IMR-90 (cell line): ENCODE data around the gene AURKA. TPM values are rescaled to one million over a fixed set of nuclear protein-coding genes. Genes with fewer than 3 reads are reported as not detected.

Experiments used
- ATAC-seq: fragments of 200-7000 bp; cut with Tn5 transposase; 2 replicates; pipeline ENCODE4 v1.9.1; 2020; ENCODE audit warnings: low read depth, mild to moderate bottlenecking, moderate library complexity
- BruUV-seq: library from RNA; stranded (reverse); fragments of 400-500 nt; replicated peaks from 2 replicates; lab custom pipeline; 2021; lab: Mats Ljungman, UMichigan
- CTCF ChIA-PET: fragments of 300-600 bp; formaldehyde crosslinking; extraction: SDS; loops from one replicate; lab custom pipeline; 2021; ENCODE audit warnings: antibody characterized with exemption; lab: Yijun Ruan, JAX
- POLR2A ChIA-PET: fragments of 300-600 bp; sonication (Branson Sonifier 250); formaldehyde crosslinking; loops from one replicate; lab custom pipeline; 2022; ENCODE audit warnings: antibody characterized with exemption; ENCODE audit not compliant: unreplicated experiment; lab: Charles Lee
- DNase-seq: peaks from one replicate; pipeline ENCODE4 v3.0.0; 2013
- H2AFZ ChIP-seq: replicated peaks from 2 replicates; pipeline ENCODE3; 2013; ENCODE audit warnings: low read length, mild to moderate bottlenecking; ENCODE audit not compliant: poor library complexity
- H2AK5ac ChIP-seq: 2 replicates; pipeline ENCODE4 v1.6.1; 2013; ENCODE audit warnings: low read depth, low read length, inconsistent platforms
- H2AK9ac ChIP-seq: replicated peaks from 2 replicates; pipeline ENCODE3; 2013; ENCODE audit warnings: mild to moderate bottlenecking, low read depth, low read length, moderate library complexity; ENCODE audit not compliant: poor library complexity
- H2BK120ac ChIP-seq: 2 replicates; pipeline ENCODE4 v1.6.1; 2013; ENCODE audit warnings: low read depth, low read length, inconsistent platforms
- H2BK15ac ChIP-seq: 3 replicates; pipeline ENCODE4 v1.6.1; 2013; ENCODE audit warnings: low read depth, low read length, inconsistent platforms
- H2BK20ac ChIP-seq: 2 replicates; pipeline ENCODE4 v1.6.1; 2013; ENCODE audit warnings: low read depth, mild to moderate bottlenecking, inconsistent platforms, low read length, moderate library complexity
- H2BK5ac ChIP-seq: 2 replicates; pipeline ENCODE4 v1.6.1; 2013; ENCODE audit warnings: mild to moderate bottlenecking, low read depth, low read length, inconsistent platforms; ENCODE audit not compliant: poor library complexity, severe bottlenecking
- H3K14ac ChIP-seq: replicated peaks from 2 replicates; pipeline ENCODE4 v1.6.1; 2013; ENCODE audit warnings: low read depth, low read length, inconsistent platforms
- H3K18ac ChIP-seq: 2 replicates; pipeline ENCODE4 v1.6.1; 2013; ENCODE audit warnings: low read depth, low read length, control low read depth
- H3K23ac ChIP-seq: 2 replicates; pipeline ENCODE4 v1.6.1; 2013; ENCODE audit warnings: low read depth, low read length, inconsistent platforms
- H3K27ac ChIP-seq: 2 replicates; pipeline ENCODE4 v1.5.1; 2013; ENCODE audit warnings: mild to moderate bottlenecking, control low read depth, low read length; ENCODE audit not compliant: insufficient read depth
- H3K27me3 ChIP-seq: 2 replicates; pipeline ENCODE4 v1.6.1; 2013; ENCODE audit warnings: low read length; ENCODE audit not compliant: control insufficient read depth, insufficient read depth
- H3K36me3 ChIP-seq: 2 replicates; pipeline ENCODE4 v1.6.1; 2013; ENCODE audit warnings: low read length, mixed read lengths; ENCODE audit not compliant: control insufficient read depth, insufficient read depth
- H3K4ac ChIP-seq: 2 replicates; pipeline ENCODE4 v1.6.1; 2013; ENCODE audit warnings: low read depth, low read length, inconsistent platforms
- H3K4me1 ChIP-seq: 2 replicates; pipeline ENCODE4 v1.6.1; 2013; ENCODE audit warnings: low read length, mixed read lengths; ENCODE audit not compliant: control insufficient read depth, insufficient read depth
- H3K4me2 ChIP-seq: 2 replicates; pipeline ENCODE4 v1.6.1; 2013; ENCODE audit warnings: low read depth, mild to moderate bottlenecking, control low read depth, low read length, moderate library complexity
- H3K4me3 ChIP-seq: 2 replicates; pipeline ENCODE4 v1.5.1; 2013; ENCODE audit warnings: low read depth, mild to moderate bottlenecking, control low read depth, low read length, moderate library complexity; ENCODE audit not compliant: insufficient read depth
- H3K56ac ChIP-seq: 2 replicates; pipeline ENCODE4 v1.6.1; 2013; ENCODE audit warnings: low read length, inconsistent platforms; ENCODE audit not compliant: insufficient read depth; ENCODE audit errors: extremely low read depth
- H3K79me1 ChIP-seq, 2 experiments: 2 replicates each; pipeline ENCODE4 v1.6.1; 2013; ENCODE audit warnings: low read length in 2 of 2, inconsistent platforms in 1 of 2, low read depth in 1 of 2
- H3K9ac ChIP-seq: 2 replicates; pipeline ENCODE4 v1.6.1; 2013; ENCODE audit warnings: low read depth, low read length, control low read depth
- H3K9me1 ChIP-seq: 2 replicates; pipeline ENCODE4 v1.6.1; 2013; ENCODE audit warnings: low read length, inconsistent platforms; ENCODE audit not compliant: insufficient read depth
- H3K9me3 ChIP-seq: 2 replicates; pipeline ENCODE4 v1.6.1; 2013; ENCODE audit warnings: low read length; ENCODE audit not compliant: control insufficient read depth, insufficient read depth
- H4K20me1 ChIP-seq: 2 replicates; pipeline ENCODE4 v1.6.1; 2013; ENCODE audit warnings: low read length, inconsistent platforms; ENCODE audit not compliant: insufficient read depth
- H4K5ac ChIP-seq: 2 replicates; pipeline ENCODE4 v1.6.1; 2013; ENCODE audit warnings: mild to moderate bottlenecking, low read depth, low read length, control low read depth
- H4K8ac ChIP-seq, 2 experiments: 2 replicates each; pipeline ENCODE4 v1.6.1; 2013; ENCODE audit warnings: low read depth in 2 of 2, low read length in 2 of 2, control low read depth in 1 of 2, inconsistent platforms in 1 of 2
- H4K91ac ChIP-seq: 2 replicates; pipeline ENCODE4 v1.6.1; 2013; ENCODE audit warnings: low read depth, low read length, inconsistent platforms; ENCODE audit not compliant: insufficient read depth
- BHLHE40 ChIP-seq: fragments of 150-350 bp; IDR thresholded peaks from 2 replicates; pipeline ENCODE4 v1.6.1; 2016; ENCODE audit warnings: mild to moderate bottlenecking, low read depth, low read length
- CEBPB ChIP-seq: IDR thresholded peaks from 2 replicates; pipeline ENCODE4 v1.6.1; 2012; ENCODE audit warnings: low read depth, low read length, improper control_type of control experiment
- CHD1 ChIP-seq: IDR thresholded peaks from 2 replicates; pipeline ENCODE4 v1.6.1; 2012; ENCODE audit warnings: low read depth, low read length, improper control_type of control experiment
- ELK1 ChIP-seq: fragments of 150-350 bp; IDR thresholded peaks from 2 replicates; pipeline ENCODE4 v1.6.1; 2016; ENCODE audit warnings: low read depth, mild to moderate bottlenecking, low read length, moderate library complexity, borderline replicate concordance
- FOS ChIP-seq: fragments of 150-350 bp; IDR thresholded peaks from 2 replicates; pipeline ENCODE4 v1.6.1; 2016; ENCODE audit warnings: low read depth, low read length
- MAFK ChIP-seq: IDR thresholded peaks from 2 replicates; pipeline ENCODE4 v1.6.1; 2012; ENCODE audit warnings: low read depth, low read length, improper control_type of control experiment
- MAZ ChIP-seq: IDR thresholded peaks from 2 replicates; pipeline ENCODE4 v1.6.1; 2012; ENCODE audit warnings: low read depth, mild to moderate bottlenecking, low read length, improper control_type of control experiment, moderate library complexity, borderline replicate concordance
- MXI1 ChIP-seq: IDR thresholded peaks from 2 replicates; pipeline ENCODE4 v1.6.1; 2012; ENCODE audit warnings: low read depth, mild to moderate bottlenecking, low read length, moderate library complexity, borderline replicate concordance
- POLR2A ChIP-seq: IDR thresholded peaks from 2 replicates; pipeline ENCODE4 v1.6.1; 2012; ENCODE audit warnings: mild to moderate bottlenecking, low read depth, low read length
- RAD21 ChIP-seq: IDR thresholded peaks from 2 replicates; pipeline ENCODE4 v1.6.1; 2012; ENCODE audit warnings: low read length, improper control_type of control experiment
- RFX5 ChIP-seq: IDR thresholded peaks from 2 replicates; pipeline ENCODE4 v1.8.0; 2012; ENCODE audit warnings: low read depth, mild to moderate bottlenecking, low read length, moderate library complexity
- SMC3 ChIP-seq: fragments of 150-350 bp; IDR thresholded peaks from 2 replicates; pipeline ENCODE4 v1.6.1; 2016; ENCODE audit warnings: low read depth, mild to moderate bottlenecking, antibody characterized with exemption, low read length, moderate library complexity
- WGBS, 2 experiments: methylation state at CpG; one replicate each; pipeline versions ENCODE4 v1.1.5 to v1.1.7; 2013; ENCODE audit warnings: missing lambda C conversion rate in 2 of 2; ENCODE audit not compliant: insufficient read length in 1 of 2; ENCODE audit errors: extremely low coverage in 2 of 2; 5-methylcytosine and 5-hydroxymethylcytosine counted together
- dilution Hi-C: fragments of 300-500 bp; cut with HindIII; formaldehyde crosslinking; loops from one replicate; pipeline ENCODE4 v1.14.3; 2018; ENCODE audit warnings: low sequenced_read_pairs; ENCODE audit not compliant: unreplicated experiment
- in situ Hi-C: fragments of 300-500 bp; cut with MboI; formaldehyde crosslinking; loops from 3 replicates; pipeline ENCODE4 v1.14.3; 2019; ENCODE audit warnings: low sequenced_read_pairs, inconsistent platforms, mixed read lengths
- intact Hi-C: fragments of 100-400 bp; cut with micrococcal nuclease; formaldehyde crosslinking; loops from 2 replicates; pipeline ENCODE4 v1.10.0; 2022
- polyA plus RNA-seq, 3 experiments: library from polyadenylated mRNA; depleted of rRNA; stranded (reverse); fragments of >200 nt; gene quantifications; 2 replicates each; pipeline ENCODE4 v1.2.3, GENCODE V29; 2012; ENCODE audit warnings: low replicate concordance in 1 of 3
- total RNA-seq: library from RNA; depleted of rRNA; stranded (reverse); fragments of >200 nt; gene quantifications from 2 replicates; pipeline ENCODE4 v1.2.3, GENCODE V29; 2012
- TF ChIP-seq, protein P1 (sequence below): conservative IDR thresholded peaks from 2 replicates; pipeline ENCODE4 v1.5.1; 2012; ENCODE audit warnings: mild to moderate bottlenecking, low read depth, low read length, improper control_type of control experiment

Gene AURKA
- total and polyA plus RNA-seq, 2 of the 4 experiments (the other 2 are of a cell fraction): 68.0 to 83.3 TPM

- DNase-seq: no peak
- dilution Hi-C loops (no loop called here), intact Hi-C loops (no loop called here), in situ Hi-C loops (loop anchor here (25.0 kb wide), 1 partner anchor 418 kb away; no protein-coding TSS in a partner anchor)
- Histone ChIP-seq H3K18ac (no peak overlapping the region), H2BK120ac (no peak overlapping the region), H3K4ac (no peak overlapping the region), H3K9me3 (no peaks in the 10 kb centered on the region), H3K14ac (no peak overlapping the region), H2AK5ac (no peak overlapping the region), H2AK9ac (no peak overlapping the region), H4K91ac (no peak overlapping the region), H3K27me3 (no peaks in the 10 kb centered on the region), H3K9me1 (peaks cover 8% of the 10 kb centered on the region), H2BK15ac (no peak overlapping the region), H3K4me2 (no peak overlapping the region), H3K56ac (no peak overlapping the region), H3K23ac (no peak overlapping the region), H3K4me3 (no peak overlapping the region), H4K5ac (no peak overlapping the region), H3K36me3 (peaks cover 25% of the 10 kb centered on the region), H3K27ac (no peak overlapping the region), H4K8ac (no peak overlapping the region), H2BK5ac (no peak overlapping the region), H2BK20ac (no peak overlapping the region), H2AFZ (no peak overlapping the region), H3K79me1 (peaks cover 19 to 27% of the 10 kb centered on the region in 2 experiments), H3K4me1 (no peaks in the 10 kb centered on the region), H3K9ac (no peak overlapping the region), H4K20me1 (no peaks in the 10 kb centered on the region)
- POLR2A ChIA-PET: no interaction called here
- TF ChIP-seq SMC3 (no peak), MAFK (no peak), MAZ (no peak), FOS (no peak), CEBPB (no peak), RFX5 (no peak), POLR2A (no peak), MXI1 (no peak), BHLHE40 (no peak), CHD1 (no peak), ELK1 (no peak), RAD21 (no peak)
- TF ChIP-seq, protein P1, sequence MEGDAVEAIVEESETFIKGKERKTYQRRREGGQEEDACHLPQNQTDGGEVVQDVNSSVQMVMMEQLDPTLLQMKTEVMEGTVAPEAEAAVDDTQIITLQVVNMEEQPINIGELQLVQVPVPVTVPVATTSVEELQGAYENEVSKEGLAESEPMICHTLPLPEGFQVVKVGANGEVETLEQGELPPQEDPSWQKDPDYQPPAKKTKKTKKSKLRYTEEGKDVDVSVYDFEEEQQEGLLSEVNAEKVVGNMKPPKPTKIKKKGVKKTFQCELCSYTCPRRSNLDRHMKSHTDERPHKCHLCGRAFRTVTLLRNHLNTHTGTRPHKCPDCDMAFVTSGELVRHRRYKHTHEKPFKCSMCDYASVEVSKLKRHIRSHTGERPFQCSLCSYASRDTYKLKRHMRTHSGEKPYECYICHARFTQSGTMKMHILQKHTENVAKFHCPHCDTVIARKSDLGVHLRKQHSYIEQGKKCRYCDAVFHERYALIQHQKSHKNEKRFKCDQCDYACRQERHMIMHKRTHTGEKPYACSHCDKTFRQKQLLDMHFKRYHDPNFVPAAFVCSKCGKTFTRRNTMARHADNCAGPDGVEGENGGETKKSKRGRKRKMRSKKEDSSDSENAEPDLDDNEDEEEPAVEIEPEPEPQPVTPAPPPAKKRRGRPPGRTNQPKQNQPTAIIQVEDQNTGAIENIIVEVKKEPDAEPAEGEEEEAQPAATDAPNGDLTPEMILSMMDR: no peak
- no CpG with 5 or more reads among the region's 4 CpGs for WGBS, 2 experiments
- CTCF ChIA-PET: interaction anchor here (1.2 kb wide), 1 partner anchor 12 kb away, joined by 3 read pairs; no protein-coding TSS in a partner anchor
- no peak for ATAC-seq
- BruUV-seq: no TSS peak
These were observed 22.8 kb downstream of the AURKA start for GRCh38 chr20:56369179-56369578.
